ENCODE data around the gene DHX15.

DNA sequence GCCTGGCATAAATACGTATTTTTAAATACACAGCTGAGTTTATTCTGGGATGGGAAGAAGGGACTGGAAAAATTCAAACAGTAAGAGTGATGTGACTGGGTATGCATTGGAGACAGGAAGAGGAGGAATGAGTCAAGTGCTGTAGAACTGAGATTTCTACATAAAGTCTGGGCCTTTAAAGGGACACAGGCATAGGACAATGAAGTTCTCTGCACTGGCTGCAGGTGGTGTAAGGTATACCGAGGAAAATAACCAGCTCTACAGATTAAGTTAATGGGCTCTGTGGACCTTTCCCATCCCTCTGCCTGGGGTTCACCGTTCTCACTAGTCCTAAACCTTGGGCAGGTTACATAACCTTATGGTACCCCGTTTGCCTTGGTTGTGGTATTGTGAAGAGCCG is 68.7 kb downstream of the DHX15 start:
- TF ChIP-seq, protein P1, sequence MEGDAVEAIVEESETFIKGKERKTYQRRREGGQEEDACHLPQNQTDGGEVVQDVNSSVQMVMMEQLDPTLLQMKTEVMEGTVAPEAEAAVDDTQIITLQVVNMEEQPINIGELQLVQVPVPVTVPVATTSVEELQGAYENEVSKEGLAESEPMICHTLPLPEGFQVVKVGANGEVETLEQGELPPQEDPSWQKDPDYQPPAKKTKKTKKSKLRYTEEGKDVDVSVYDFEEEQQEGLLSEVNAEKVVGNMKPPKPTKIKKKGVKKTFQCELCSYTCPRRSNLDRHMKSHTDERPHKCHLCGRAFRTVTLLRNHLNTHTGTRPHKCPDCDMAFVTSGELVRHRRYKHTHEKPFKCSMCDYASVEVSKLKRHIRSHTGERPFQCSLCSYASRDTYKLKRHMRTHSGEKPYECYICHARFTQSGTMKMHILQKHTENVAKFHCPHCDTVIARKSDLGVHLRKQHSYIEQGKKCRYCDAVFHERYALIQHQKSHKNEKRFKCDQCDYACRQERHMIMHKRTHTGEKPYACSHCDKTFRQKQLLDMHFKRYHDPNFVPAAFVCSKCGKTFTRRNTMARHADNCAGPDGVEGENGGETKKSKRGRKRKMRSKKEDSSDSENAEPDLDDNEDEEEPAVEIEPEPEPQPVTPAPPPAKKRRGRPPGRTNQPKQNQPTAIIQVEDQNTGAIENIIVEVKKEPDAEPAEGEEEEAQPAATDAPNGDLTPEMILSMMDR (IDR thresholded peaks at IDR 0.05) = no peak
- no peak for TF ChIP-seq POLR2A (IDR thresholded peaks at IDR 0.05)
